Brain microvascular endothelial cell (primary cell): ENCODE data around the gene TIAM2.

Experiments
- DNase-seq: peaks from one replicate; pipeline ENCODE4 v3.0.0-alpha.2; 2020
- H3K27ac ChIP-seq: fragments of 250-450 bp; sonication (Bioruptor Pico); 2 replicates; pipeline ENCODE4 v1.5.1; 2020; ENCODE audit warnings: mild to moderate bottlenecking, moderate library complexity
- H3K27me3 ChIP-seq: fragments of 250-450 bp; sonication (Bioruptor Pico); replicated peaks from 2 replicates; pipeline ENCODE4 v1.5.1; 2020; ENCODE audit warnings: mild to moderate bottlenecking
- H3K36me3 ChIP-seq: fragments of 250-450 bp; sonication (Bioruptor Pico); replicated peaks from 2 replicates; pipeline ENCODE4 v1.5.1; 2020; ENCODE audit warnings: mild to moderate bottlenecking
- H3K4me3 ChIP-seq: 2 replicates; pipeline ENCODE4 v1.5.1; 2011; ENCODE audit warnings: low read depth, mild to moderate bottlenecking, control low read depth, low read length, moderate library complexity
- in situ Hi-C: cut with HindIII; loops from 2 replicates; pipeline ENCODE4 v1.10.0; 2017; ENCODE audit warnings: low sequenced_read_pairs, low pct_ligation_motif_present
- TF ChIP-seq, protein P1 (sequence below): IDR thresholded peaks from 2 replicates; pipeline ENCODE4 v1.5.1; 2011; ENCODE audit warnings: low read depth, mild to moderate bottlenecking, moderate library complexity, low read length, control low read depth, inconsistent platforms; ENCODE audit errors: missing control alignments

The TIAM2 gene

DNA sequence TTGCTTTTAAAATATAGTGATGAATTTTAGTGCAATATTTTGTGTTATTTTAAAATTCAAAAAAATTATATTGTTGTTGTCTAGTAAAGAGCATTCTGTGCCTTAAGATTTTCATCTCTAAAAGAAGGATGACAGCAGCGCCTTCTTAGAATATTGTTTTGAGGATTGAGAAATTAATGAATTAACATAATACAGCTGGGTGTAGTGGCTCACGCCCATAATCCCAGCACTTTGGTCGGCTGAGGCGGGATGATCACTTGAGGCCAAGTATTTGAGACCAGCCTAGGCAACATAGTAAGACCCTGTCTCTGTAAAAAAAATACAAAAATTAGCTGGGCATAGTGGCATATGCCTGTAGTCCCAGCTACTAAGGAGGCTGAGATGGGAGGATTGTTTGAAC, 6.8 kb downstream of the TIAM2 start:
- H3K27me3 ChIP-seq = no peaks in the 10 kb centered on the region
- TF ChIP-seq, protein P1, sequence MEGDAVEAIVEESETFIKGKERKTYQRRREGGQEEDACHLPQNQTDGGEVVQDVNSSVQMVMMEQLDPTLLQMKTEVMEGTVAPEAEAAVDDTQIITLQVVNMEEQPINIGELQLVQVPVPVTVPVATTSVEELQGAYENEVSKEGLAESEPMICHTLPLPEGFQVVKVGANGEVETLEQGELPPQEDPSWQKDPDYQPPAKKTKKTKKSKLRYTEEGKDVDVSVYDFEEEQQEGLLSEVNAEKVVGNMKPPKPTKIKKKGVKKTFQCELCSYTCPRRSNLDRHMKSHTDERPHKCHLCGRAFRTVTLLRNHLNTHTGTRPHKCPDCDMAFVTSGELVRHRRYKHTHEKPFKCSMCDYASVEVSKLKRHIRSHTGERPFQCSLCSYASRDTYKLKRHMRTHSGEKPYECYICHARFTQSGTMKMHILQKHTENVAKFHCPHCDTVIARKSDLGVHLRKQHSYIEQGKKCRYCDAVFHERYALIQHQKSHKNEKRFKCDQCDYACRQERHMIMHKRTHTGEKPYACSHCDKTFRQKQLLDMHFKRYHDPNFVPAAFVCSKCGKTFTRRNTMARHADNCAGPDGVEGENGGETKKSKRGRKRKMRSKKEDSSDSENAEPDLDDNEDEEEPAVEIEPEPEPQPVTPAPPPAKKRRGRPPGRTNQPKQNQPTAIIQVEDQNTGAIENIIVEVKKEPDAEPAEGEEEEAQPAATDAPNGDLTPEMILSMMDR = no peak
- H3K27ac ChIP-seq = no peak overlapping the region
- no peaks in the 10 kb centered on the region for H3K36me3 ChIP-seq
- in situ Hi-C loops = no loop called here
- no peak for DNase-seq
- H3K4me3 ChIP-seq = no peak overlapping the region

DNA sequence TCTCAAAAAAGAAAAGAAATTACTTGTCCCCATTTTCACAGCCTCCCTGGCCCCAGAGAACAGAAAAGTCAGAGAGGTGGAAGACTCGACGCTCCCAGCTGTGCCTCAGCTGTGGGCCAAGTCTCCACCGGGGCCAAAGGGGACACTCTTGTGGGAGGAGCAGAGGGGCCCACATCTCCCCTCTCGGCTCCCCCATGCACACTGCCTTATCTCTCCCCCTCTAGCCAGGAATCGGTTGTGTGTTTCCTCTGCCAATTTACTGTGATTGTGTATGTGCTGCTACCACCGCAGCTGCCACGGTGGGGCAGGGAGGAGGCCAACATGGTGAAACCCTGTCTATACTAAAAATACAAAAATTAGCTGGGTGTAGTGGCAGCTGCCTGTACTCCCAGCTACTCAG, 8.4 kb downstream of the TIAM2 start:
- no peaks in the 10 kb centered on the region for H3K27me3 ChIP-seq
- TF ChIP-seq, protein P1 = no peak
- in situ Hi-C loops = no loop called here
- H3K27ac ChIP-seq = no peak overlapping the region
- DNase-seq = no peak
- H3K4me3 ChIP-seq = no peak overlapping the region
- H3K36me3 ChIP-seq = no peaks in the 10 kb centered on the region

DNA sequence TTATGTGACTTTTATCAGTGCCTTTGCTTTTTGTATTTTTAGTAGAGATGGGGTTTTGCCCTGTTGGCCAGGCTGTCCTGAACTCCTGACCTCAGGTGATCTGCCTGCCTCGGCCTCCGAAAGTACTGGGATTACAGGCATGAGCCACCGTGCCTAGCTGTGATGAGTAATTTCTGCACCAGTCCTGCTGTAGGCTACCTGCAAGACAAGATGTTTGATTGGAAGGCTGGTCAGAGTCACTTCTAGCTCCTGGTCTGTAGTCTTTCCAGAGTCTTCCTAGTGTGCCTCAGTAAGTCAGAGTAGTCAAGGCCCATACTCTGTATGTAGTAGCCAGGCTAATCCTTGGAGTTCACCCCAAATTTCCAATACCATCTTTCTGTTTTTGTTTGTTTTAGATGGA, 8.9 kb downstream of the TIAM2 start:
- TF ChIP-seq, protein P1 = no peak
- H3K36me3 ChIP-seq = no peaks in the 10 kb centered on the region
- no peak for DNase-seq
- H3K27ac ChIP-seq = no peak overlapping the region
- H3K27me3 ChIP-seq = no peaks in the 10 kb centered on the region
- no peak overlapping the region for H3K4me3 ChIP-seq
- in situ Hi-C loops = no loop called here

DNA sequence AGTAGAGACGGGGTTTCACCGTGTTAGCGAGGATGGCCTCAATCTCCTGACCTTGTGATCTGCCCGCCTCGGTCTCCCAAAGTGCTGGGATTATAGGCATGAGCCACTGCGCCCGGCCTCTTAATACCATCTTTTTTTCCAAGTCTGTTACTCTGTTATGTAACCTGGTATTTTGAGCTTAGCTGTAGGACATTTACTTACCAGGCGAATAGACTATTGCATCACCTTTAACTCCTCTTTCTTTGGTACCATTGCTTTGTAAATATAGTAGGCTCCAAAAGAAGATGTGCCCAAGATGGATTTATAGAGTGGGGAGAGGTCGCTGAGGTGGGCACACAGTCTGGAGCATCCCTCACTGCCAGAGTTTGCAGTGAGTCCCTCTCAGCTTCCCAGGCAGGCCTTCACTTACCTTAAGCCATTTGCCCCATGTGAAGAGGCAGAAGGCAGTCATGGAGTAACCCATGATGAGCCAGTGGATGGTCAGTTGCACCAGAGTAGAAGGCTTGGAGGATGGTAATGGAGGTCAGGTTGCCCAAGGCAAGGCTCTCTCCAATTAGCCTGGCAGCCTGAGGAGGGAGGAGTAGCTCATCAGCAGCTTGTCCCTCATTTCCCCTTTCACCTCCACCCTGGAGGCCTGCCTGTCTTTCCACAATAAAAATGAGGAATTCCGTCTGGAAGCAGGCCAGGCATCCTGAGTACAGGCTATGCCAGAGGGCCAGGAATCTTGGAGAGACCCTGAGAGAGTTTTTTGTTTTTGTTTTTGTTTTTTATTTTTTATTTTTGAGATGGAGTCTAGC, 9.7 kb downstream of the TIAM2 start:
- in situ Hi-C loops = no loop called here
- no peak for DNase-seq
- Histone ChIP-seq H3K36me3 (no peaks in the 10 kb centered on the region), H3K27me3 (no peaks in the 10 kb centered on the region), H3K27ac (no peak overlapping the region), H3K4me3 (no peak overlapping the region)
- TF ChIP-seq, protein P1 = no peak

DNA sequence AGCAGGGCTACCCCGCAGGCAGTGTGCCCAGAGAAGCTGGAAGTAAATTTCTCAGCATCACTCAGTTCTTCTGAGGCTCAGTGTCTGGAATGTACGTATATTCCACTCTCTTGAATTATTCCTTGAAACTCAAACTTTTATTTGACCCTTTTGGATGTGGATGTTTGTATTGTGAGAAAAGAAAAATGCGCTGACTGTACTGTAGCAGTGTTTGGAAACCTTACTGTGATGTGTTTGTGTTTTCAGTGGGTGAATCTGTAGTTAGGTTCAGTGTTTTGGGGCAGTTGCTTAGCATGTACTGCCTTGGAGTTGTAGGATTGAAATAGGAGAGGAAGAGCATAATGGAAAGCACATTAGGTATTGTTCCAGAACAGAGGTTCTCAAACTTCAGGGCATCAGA, 13.5 kb downstream of the TIAM2 start:
- no peak overlapping the region for H3K4me3 ChIP-seq
- no peak for DNase-seq
- H3K36me3 ChIP-seq = no peaks in the 10 kb centered on the region
- H3K27ac ChIP-seq = no peak overlapping the region
- TF ChIP-seq, protein P1 = no peak
- in situ Hi-C loops = no loop called here
- no peaks in the 10 kb centered on the region for H3K27me3 ChIP-seq

DNA sequence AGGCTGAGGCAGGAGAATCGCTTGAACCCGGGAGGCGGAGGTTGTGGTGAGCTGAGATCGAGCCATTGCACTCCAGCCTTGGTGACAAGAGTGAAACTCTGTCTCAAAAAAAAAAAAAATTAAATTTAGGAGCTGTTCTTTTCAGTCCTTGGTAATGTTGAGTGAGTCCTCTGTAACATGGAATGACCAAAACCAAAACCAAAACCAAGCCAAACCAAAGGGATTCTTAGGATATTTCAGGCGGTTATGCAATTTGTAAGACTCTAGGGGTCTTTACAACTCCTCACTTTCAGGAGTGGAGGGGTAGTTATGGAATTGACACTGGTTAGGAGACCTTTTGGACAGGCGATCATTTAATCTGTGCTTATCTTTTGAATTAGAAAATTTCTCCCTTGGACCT, 15.8 kb downstream of the TIAM2 start:
- in situ Hi-C loops = no loop called here

More for the DNA sequence above, 15.8 kb downstream of the TIAM2 start:
- no peak overlapping the region for H3K4me3 ChIP-seq
- no peaks in the 10 kb centered on the region for H3K27me3 ChIP-seq
- TF ChIP-seq, protein P1 = no peak
- no peak overlapping the region for H3K27ac ChIP-seq
- DNase-seq = no peak
- H3K36me3 ChIP-seq = no peaks in the 10 kb centered on the region
